ENCODE measurements around the gene CACNA1S.
A peak's percentile ranks its signal among the peaks of the same experiment; 100 is the strongest.

The CACNA1S gene

GRCh38 chr1:201059871-201060555, 52.2 kb downstream of the CACNA1S start:
- DNase-seq: no peak

- DNase-seq: no peak
Observed at GRCh38 chr1:201059401-201059800, 52.8 kb downstream of the CACNA1S start.

DNA sequence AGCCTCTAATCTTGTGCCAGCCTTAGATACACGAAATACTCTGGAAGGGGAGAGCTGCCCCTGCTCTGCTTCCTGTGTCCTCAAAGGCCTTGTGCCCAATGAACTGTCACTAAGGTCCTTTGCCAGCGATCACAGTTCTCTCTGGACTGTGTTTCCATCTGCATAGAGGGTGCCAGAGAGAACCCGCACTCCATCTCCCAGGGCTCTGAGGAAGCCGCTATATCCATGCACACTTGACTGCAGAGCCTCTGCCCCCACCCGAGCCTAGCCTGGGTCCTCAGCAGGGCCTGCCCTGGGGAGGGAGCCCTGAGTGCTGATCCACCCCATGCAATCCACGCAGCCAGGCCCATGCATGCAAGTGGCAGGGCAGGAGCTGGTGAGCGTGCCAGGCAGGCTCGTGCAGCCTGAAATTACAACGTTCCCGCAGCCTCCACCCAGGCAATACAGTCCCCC, 58.1 kb downstream of the CACNA1S start:
- no peak for DNase-seq

DNA sequence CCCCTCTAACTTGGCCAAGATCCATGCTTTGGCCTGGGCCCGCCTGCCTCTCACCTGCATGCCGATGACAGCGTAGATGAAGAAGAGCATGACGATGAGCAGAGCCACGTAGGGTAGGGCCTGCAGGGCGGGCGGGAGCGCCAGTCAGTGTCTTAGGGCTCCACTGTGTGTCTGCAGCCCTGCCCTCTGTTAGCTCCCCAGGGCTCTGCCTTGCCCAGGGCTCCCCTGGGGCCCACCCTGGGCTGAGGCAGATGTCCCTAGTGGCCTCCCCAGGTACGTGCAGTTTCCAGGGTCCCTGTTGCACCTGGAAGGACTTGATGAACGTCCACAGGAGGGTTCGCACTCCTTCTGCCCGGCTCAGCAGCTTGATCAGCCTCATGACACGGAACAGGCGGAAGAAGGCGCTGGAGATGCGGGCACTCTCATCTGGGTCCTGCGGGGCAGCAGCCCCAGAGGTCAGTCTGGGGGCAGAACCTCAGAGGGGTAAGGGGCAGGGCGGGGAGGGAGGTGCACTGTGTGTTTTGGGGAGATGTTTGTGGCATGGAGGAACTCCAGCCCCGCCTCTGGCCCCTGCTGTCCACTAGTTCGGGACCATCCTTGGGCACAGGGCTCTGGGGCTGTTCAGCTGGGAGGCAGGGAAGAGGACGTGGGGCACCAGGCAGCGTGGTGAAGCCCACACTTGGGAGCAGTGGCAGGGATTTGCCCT, 58.9 kb downstream of the CACNA1S start:
- DNase-seq: no peak

DNA sequence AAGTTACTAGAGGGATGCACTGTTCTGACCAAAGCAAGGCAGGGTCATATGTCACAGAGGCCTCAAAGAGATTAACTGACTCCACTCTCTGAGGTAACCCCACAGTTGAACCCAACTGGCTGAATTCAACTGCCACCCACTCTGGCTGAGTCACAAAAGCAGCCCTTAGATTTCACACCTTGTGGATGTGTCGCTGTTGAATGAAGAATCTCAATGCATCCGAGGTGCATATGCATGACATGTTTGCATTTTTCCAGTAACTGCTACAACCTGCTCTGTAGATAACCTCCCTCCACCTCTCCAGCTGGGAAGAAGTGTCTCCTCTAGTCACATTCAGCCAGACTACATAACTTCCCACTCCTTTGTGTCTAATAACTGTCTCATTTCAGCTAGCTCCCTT, 60.8 kb downstream of the CACNA1S start:
- peak; percentile 12 for DNase-seq

GRCh38 chr1:201050515-201051277, 61.5 kb downstream of the CACNA1S start:
- no peak for DNase-seq

DNA sequence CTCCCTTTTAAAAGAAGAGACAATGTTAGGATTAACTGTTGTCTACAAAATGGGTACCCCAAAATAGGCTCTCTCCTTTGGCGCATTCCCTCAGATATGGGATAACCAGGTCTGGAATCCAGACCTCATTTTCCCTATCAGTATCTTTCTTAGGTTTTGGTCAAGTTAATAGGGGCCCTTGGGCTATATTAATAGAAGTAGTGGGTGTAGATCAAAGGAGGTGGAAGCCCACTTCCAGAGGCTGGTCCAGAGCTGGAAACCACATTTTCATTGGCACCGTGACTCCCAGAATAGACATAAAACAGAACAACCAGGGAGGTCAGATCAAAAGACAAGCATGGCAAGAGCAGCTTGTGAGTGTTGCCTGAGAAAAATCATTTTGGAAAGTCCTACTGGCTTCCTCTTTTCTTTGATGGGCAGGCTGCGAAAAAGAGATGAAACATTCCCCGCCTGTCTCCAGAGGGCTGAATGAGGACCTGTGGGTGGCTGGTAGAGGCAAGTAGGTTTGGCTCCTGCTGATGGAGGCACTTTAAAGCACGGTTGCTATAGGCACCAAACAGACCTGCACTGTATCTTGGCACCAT, 62.9 kb downstream of the CACNA1S start:
- no peak for DNase-seq

- DNase-seq: no peak
Observed at GRCh38 chr1:201048521-201048920, 63.7 kb downstream of the CACNA1S start.

DNA sequence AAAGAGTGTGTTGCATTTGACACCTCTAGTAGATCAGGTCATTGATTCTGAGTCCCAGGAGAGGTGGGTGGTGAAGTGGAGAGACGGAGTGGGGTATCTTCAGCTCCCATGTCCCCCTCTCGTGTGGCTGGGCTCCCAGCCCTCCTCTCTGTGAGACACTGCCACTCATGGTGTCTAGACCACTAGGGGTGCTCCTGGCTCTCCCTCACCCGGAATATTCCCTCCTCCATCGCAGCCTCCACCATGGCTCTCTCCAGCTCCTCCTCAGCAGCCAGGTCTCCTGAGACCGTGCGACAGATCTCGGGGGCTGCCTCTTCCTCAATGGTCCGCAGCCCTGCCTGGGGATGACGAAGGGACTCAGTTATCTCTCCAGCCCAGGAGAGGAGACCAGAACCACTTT, 68.1 kb downstream of the CACNA1S start:
- no peak for DNase-seq

DNA sequence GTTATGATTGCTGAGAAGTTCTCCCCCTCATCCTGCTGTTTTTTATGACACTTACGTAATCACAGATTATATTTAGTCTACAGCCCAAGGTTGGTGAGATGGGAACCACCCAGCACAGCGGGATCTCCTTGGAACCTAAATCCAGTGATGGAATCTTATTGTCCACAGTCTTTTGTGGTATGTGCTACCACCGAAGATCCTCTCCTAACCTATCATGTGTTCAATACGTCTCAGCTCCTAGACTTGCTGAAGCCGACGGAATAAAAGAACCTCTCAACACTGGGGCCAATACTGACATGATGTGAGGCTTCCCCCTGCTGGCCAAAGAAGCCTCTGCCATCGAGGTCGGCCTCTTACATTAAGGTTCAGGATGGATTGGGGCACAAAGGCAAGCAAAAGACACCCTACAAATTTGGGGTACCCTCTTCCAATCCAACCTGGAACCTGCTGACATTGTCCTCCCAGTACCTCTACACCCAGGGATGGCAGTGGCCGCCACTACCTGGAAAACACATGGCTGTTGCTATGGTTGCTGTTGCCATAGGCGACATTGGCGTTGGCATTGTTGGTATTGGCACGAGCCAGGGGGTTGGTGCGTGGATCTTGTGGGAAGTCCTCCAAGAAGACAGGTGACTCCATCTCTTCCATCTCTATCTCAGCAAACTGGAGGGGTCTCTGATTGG, 69.3 kb downstream of the CACNA1S start:
- DNase-seq: peak; percentile 74

DNA sequence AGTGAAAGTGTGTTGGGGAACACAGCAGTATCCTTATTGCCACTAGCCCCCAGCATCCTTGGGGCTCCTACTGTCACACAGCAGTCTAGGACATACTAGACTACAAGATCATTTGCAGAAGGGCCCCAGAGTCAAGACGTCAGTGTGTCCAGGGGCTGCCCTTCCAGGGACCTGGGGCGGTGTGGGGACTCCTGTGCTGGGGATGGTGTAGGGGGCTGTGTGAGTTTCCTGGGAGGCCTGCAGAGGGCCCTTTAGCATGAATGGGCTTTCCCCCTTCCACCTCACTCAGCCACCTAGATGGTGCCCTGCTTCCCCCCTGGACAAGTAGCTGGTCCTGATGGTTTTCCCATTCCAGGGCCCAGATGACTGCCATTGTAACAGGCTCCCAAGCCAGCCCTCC, 71.2 kb downstream of the CACNA1S start:
- DNase-seq: no peak

- DNase-seq: no peak
Observed at GRCh38 chr1:201039876-201040275, 72.3 kb downstream of the CACNA1S start.

DNA sequence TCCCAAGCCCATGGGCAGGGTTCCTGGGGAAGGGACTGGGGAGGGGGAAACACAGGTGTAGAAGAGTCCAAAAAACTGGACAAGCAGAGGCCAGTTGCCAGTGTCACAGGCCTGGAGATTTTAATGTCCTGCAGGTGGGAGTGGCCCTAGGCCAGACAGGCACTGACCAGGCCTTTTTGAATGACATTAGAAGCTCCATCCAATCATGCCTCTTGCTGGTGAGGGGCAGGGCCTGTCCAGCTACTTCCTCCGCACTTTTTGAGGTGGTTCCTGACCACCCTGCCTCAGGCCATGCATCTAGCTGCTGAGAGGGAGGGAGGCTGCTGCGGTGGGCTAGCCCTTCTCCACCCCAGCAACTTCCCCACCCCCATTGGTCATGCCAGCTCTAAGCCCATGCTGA, 72.8 kb downstream of the CACNA1S start:
- no peak for DNase-seq

DNA sequence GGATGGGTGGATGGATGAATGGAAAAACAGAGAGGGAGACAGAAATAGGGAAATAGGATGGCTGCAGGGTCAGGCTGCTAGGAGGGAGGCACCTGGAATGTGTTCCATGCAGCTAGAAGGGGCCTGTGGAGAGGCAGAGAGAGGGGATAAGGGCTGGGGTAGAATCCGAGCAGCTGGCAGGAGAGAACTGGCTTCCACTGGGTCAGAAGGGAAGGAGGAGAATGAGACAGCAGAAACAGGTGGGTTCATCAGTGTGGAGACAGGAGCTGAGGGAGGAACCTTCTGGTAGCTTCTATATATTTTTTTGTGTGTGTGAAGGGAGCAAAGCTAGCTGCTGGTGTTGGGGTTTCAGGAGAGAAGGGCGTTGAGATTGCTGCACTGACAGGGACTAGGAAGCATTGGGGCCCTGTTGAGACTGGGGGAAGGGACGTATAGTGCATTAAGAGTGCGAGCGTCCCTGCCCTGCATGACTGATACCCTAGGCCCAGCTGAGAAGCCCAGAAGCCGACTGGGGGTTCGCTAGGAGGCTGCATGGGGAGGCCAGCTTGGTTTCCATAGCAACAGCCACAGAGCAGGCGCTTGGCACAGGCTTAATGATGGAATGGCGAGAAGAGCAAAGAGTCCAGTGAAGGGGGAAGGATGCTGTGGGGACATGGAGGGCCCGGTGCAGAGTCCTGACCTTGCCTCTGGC, 73.9 kb downstream of the CACNA1S start:
- DNase-seq: no peak

DNA sequence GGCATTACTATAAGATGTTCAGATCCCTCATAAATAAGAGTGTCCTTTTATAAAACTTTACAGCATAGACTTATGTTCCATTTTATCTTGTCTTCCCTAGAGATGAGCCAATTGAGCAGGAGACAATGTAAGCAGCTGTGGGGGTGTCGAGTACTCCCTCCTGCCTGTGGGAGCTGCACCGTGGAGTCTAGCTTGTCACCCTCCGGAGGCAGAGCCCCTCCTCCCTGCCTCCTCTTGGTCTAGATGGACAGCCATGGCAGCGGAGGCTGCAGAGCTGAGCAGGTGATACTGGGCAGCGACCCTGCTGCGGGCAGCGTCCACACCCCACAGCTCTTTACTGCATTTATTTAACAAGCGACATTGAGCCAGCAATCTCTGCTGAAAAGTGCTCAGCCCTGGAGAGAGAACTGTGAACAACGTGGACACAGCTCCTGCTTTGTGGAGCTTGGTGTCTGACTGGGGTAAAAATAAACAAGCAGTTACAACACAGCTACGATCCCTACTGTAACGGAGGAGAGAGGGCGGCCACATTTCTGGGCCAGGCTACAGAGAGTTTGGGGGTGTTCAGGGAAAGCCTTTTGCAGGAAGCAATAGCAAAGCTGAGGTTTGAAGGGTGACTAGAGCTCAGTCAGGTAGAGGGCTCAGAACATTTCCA, 75.9 kb downstream of the CACNA1S start:
- DNase-seq: no peak

DNA sequence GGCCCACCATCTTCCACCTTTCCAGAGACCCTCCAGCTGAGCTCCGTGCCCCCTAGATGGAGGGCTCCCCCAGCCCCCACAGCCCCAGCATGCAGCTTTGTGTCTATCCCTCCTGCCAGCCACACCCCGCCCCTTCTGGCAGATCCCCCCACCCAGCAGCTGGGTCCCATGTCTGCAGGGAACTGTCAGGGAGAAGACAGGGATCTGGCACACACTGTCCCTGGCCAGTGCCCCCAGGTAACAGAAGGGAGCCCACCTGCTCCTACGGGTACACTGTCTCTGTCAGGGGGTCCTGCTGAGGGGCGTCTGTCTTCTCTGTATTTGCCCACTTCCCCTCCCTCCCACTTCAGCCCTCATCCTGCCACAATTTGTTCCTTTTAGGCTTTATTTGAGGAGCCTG, 77.6 kb downstream of the CACNA1S start:
- DNase-seq: no peak

- no peak for DNase-seq
Observed at GRCh38 chr1:201032408-201032807, 79.8 kb downstream of the CACNA1S start.

GRCh38 chr1:201028461-201028889, 83.8 kb downstream of the CACNA1S start:
- DNase-seq: no peak

DNA sequence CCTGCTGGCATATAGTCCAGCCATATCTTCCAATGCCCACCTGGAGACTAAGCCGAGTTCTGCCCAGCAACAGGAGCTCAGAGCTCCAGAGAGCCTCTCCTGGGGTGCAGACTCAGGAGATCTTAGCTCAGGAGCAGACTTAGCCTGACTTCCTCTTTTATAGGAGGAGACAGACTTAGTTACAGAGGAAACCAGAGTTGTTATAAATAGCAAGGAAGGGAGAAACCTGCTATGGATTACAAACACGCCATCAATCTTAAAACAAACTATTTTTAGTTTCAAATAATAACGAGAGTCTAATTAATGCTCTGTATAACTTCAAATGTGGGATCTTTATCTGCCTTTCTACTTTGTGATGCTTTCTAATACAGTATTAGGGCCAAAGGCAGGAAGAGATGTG, 85.4 kb downstream of the CACNA1S start:
- no peak for DNase-seq

GRCh38 chr1:201026234-201026633, 86.0 kb downstream of the CACNA1S start:
- DNase-seq: no peak

DNA sequence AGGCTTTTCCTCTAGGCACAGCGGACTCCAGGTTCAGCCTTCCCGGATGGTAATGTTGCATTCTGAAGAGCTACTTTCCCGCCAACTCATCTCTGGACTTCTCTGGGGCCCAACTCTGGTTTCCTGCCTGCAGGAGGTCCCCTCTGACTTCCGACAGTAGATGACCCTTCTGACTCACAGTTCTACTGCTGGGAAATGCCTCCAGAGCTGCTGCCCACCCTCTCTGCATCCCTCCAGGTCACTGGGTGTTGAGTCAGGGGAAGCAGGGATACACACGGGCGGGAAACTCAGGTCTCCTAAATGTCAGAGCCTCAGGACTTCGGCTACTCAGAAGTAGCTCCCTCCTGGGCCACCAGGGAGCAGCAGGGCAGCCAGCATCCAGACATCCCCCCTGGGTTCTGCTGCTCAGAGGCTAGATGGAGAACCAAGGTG, 86.6 kb downstream of the CACNA1S start:
- DNase-seq: peak; percentile 44

GRCh38 chr1:201024625-201024998, 87.6 kb downstream of the CACNA1S start:
- DNase-seq: no peak

All from stimulated activated CD4-positive, alpha-beta T cell treated with anti-CD3 and anti-CD28 coated beads, Interleukin-15, amount 100 ng/mL, for 24 hours (primary cell).